Globus pallidus (tissue), 1 donor: ENCODE results near the gene CHRNA4.

Experiments used
- DNase-seq: peaks from one replicate; pipeline ENCODE4 v3.0.0-alpha.2; 2015; ENCODE audit warnings: low spot score

CHRNA4 gene

GRCh38 chr20:63360850-63361518, at the start of gene CHRNA4:
Gene CHRNA4 (minus strand): TSS chr20:63361349. CDS start chr20:63361165, 184 bp downstream.
- no peak for DNase-seq

DNA sequence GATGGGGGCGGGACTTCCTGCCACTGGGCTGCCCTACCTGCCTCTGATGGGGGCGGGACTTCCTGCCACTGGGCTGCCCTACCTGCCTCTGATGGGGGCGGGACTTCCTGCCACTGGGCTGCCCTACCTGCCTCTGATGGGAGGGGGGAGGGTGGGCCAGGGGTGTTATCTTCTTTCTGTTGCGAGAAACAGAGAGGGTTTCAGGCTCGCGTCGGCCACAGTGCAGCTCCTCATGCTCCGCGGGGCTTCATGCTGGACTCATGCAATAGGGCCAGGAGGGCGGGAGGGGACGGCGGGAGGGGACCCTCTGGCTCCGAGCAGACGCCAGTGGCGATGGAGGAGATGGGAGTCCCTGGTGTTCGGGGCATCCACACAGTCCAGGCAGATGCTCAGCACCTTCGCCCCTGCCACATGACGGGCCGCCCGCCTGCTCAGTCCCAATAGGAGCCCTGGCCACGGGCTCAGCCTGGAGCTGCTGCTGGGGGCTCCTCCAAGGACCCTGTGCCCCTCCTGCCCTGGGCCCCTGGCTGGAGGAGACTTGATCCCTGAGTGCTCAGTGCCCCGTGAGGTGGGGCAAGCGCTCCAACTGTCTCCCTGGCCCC, 48.8 kb upstream of the CHRNA4 start:
- DNase-seq, result no peak

DNA sequence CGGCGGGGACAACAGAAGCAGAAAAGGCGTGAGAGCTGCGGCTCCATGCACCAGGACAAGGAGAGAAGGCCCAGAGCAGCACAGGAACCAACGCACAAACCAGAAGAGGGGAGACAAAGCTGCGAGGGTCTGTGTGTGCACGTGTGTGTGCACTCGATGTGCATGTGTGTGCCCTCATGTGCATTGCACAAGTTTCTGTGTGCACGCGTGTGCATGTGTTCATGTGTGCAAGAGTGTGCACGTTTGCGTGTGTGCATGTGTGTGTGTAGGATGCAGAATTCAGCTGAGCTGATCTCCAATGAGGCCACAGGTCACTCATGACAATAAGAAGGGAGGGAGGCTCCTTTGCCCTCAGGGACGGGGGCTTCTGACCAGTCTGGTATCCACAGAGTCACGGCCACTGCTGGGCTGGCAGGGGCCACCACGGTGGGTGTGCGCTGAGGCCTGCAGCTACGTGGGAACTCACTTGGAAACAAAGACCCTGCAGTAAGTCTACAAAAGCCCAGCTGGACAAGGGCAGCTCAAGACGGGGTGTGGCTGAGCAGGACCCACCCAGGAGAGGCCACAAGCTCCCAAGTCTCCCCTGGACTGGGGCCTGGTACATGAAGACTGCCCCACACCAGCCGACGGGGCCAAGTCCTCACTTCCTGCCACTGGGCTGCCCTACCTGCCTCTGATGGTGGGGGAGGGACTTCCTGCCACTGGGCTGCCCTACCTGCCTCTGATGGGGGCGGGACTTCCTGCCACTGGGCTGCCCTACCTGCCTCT, 48.1 kb upstream of the CHRNA4 start:
- DNase-seq, result no peak

DNA sequence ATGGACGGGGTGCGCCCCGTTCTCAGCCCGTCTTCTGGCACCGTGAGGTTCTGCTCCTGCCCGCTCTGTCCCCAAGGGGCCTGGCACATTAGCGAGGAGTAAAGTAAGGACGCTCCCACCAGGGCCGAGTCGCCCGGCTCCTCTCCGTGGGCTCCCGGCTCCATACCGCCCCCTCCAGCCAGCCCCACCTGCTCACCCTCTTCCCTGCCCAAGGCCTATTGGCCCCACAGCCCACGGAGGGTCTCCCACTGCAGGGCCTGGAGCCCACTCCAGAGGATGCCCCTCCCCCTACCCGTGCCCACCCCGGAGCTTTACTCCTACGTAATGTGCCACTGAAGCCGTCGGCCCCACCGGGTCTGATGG, 47.5 kb upstream of the CHRNA4 start:
- DNase-seq, result no peak

GRCh38 chr20:63407928-63408683, 47.0 kb upstream of the CHRNA4 start:
- no peak for DNase-seq

DNA sequence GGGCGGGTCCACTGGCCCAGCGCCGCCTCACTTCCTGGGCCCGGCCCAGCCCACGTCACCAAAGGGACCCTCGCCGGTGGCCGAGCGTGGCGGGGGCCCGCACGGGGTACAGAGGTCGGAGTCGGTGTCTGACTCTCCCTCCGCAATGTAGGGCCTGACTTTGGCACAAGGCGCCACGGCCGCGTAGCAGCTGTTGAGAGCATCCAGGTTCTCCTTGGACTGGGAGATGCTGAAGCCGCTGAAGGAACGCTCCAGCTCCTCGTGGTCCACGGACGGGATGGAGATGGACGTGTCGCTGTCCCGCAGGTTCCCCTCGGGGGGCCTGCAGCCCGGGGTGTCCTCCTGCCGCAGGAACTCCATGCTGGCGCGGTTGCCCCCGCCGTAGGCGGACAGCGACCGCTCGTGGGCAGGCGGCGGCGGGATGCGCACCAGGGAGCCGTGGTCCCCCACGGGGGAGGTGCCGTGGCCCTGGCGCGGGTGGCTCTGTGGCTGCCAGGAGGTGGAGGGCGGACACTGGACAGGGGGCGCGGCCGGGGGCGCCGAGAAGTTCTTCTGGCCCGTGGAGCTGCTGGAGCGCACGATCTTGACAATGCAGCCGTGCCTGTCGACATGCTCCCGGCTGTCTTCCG, 45.6 kb upstream of the CHRNA4 start:
- no peak for DNase-seq

GRCh38 chr20:63406011-63406410, 44.9 kb upstream of the CHRNA4 start:
- DNase-seq, result no peak

- no peak for DNase-seq
These were observed 44.1 kb upstream of the CHRNA4 start for GRCh38 chr20:63405102-63405730.

- no peak for DNase-seq
These were observed 43.3 kb upstream of the CHRNA4 start for GRCh38 chr20:63404129-63405085.

- no peak for DNase-seq
These were observed 42.4 kb upstream of the CHRNA4 start for GRCh38 chr20:63403403-63404105.

- no peak for DNase-seq
These were observed 41.7 kb upstream of the CHRNA4 start for GRCh38 chr20:63402860-63403220.

- no peak for DNase-seq
These were observed 41.2 kb upstream of the CHRNA4 start for GRCh38 chr20:63402181-63402859.

DNA sequence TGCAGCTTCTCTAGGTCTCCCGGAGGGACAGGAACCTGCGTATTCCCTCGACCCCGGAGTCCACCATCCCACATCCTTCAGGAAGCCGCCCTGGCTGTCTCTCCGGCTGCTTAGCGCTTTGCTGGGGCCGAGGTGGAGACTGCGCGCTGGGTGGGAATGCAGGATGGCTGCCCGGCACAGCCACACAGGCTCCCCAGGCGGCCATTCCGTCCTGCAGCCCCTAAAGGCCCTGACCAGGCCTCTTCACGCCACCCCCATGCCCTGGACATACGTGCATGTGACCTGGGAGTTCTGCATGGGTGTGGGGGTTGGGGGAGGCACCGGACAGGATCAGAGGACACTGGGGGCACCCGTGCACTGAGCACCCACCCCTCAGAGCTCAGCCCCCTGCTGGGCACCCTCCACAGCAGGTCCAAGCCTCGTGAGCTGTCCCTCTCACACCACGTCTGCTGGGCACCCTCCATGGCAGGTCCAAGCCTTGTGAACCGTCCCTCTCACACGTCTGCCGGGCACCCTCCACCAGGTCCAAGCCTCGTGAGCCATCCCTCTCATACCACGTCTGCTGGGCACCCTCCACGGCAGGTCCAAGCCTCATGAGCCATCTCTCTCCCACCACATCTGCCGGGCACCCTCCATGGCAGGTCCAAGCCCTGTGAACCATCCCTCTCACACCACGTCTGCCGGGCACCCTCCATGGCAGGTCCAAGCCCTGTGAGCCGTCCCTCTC, 40.4 kb upstream of the CHRNA4 start:
- no peak for DNase-seq

DNA sequence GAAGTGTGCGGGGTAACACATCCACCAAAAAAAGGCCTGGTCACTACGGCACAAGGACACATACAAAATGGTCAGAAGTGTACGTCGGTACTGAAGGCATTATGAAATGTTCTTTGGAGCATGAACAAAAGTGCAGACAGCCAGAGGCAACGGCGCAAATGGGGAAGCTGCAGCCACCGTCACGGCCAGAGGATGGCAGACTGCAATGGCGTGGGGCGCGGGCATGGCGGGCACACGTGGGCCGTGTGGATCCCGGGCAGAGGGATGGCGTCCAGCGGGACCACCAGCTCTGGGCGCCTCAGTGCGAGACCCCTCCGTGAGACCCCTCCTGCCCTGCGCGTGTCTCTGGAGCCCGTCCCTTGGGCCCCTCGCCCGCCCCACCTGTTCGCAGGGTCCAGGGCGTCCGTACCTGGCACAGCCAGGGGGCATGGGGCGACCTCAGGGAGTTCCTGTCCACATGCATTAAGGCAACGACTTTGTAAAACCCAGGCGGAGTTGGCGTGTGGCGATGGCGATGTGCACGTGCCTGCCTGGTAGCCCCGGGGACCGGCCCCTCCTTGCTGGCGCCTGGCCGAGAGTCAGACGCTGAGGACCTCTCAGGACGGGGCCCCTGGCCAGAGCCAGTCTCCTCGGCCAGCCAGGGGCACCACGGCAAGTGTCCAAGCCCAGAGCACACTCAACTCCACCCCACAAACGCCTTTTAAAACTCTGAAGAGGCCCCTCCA, 39.5 kb upstream of the CHRNA4 start:
- no peak for DNase-seq

DNA sequence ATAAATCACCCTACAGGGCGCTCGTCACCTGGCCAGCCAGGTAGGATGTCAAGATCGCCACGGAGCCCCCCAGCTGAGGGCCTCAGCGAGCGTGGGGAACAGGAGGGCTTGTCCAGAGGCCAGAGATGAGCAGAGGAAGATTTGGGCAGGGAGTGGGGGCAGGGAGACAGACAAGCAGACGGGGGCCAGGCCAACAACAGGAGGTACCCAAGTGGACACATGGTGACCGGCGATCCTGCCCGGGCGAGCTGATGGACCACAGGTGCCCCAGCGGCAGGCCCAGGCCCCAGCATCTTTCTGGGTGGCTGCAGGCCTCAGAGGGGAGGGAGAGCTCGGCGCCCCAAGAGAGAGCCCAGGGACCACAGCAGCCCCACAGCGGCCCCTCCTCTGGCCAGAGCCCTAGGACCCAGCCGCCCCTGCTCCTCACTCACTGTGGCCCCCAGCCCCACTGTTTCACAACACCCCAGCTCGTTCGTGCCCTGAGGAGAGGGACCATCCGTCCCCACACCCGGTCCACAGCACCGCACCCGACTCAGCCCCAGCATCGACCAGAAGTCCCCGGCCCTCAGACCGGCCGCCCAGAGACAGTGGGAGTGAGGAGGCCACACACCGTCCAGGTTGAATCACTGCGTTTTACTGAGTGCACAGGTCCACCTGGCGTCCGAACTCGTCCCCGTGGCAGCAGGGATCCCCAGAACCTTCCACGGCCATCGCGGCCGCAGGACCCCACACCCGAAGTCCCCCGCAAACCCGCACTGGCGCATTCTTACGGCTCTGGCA, 38.6 kb upstream of the CHRNA4 start:
- DNase-seq, result no peak

GRCh38 chr20:63398744-63399514, 37.8 kb upstream of the CHRNA4 start:
- DNase-seq, result no peak
